ENCODE results near the gene KLB.

KLB gene

DNA sequence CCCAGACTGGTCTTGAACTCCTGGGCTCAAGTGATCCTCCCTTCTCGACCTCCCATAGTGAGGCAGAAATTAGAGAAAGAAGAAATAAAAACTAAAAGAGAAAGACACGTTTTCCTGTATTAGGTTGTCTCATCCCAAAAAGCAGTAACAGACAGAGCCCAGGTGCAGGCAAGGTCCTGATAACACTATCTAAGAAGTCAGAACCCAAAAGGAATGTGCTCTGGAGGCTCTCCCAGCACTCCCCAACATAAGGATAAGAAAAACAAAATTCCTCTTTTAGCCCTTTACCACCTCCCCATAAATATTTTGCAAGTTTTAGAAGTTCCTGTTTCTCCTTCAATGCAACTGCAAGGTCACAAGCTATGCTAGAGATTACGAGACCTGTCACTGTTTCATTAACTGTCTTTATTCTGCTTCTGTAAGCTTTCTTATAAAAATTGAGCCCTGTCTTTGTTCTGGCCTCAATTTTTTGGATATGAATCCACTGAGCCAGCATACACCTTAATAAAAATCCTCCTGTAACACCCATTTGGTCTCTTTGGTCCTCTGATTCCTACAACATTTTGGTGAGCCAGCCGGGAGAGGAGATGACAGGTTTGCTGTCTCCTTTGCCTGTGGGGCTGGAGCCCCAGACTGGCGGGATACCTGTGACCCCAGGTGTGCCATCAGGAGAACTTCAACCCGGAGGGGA, 78.0 kb downstream of the KLB start:
- TF ChIP-seq, protein P1, sequence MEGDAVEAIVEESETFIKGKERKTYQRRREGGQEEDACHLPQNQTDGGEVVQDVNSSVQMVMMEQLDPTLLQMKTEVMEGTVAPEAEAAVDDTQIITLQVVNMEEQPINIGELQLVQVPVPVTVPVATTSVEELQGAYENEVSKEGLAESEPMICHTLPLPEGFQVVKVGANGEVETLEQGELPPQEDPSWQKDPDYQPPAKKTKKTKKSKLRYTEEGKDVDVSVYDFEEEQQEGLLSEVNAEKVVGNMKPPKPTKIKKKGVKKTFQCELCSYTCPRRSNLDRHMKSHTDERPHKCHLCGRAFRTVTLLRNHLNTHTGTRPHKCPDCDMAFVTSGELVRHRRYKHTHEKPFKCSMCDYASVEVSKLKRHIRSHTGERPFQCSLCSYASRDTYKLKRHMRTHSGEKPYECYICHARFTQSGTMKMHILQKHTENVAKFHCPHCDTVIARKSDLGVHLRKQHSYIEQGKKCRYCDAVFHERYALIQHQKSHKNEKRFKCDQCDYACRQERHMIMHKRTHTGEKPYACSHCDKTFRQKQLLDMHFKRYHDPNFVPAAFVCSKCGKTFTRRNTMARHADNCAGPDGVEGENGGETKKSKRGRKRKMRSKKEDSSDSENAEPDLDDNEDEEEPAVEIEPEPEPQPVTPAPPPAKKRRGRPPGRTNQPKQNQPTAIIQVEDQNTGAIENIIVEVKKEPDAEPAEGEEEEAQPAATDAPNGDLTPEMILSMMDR (conservative IDR thresholded peaks at IDR 0.05): no peak
- no peak overlapping the region for H3K27ac ChIP-seq

DNA sequence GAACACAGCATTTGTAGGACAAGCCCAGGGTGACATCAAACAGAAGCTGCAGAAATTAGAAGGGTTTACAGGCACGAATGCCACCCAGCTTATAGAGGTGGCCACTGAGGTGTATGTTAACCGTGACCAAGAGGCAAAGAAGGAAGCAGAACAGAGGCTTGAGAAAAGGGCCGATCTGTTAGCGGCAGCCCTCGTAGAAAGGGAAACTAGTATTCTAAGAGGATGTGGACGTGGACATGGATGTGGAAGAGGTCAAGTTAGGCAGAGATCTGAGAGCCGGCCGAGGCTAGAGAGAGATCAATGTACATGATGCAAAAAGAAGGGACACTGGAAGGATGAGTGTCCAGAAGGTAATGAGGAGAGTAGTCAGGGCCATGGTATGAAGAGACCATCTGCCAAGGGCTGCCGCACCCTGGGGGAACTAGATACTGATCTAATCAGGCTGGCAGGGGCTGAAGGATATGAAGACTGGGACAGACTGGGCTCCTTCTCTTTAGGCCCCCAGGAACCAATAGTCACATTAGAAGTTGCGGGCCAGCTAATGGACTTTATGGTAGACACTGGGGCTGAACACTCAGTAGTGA, 79.6 kb downstream of the KLB start:
- TF ChIP-seq, protein P1 (conservative IDR thresholded peaks at IDR 0.05): no peak
- no peak overlapping the region for H3K27ac ChIP-seq

DNA sequence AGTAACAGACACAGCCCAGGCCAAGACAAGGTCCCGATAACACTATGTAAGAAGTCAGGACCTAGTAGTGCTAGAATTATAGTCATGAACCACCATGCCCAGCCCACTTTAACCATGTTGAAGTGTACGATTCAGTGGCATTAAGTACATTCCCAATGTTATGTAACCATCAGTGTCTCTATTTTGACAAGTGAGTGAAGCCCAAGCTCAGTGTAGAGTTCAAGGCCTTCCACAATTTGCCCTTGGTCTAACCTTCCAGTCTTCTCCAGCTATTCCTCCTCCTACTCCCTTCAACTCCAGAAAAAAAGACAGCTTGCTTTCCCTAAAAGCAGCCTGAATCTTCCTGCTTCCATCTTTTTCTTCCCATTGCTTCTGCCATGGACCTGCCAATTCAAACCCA, 83.6 kb downstream of the KLB start:
- H3K27ac ChIP-seq: no peak overlapping the region
- TF ChIP-seq, protein P1 (conservative IDR thresholded peaks at IDR 0.05): no peak

DNA sequence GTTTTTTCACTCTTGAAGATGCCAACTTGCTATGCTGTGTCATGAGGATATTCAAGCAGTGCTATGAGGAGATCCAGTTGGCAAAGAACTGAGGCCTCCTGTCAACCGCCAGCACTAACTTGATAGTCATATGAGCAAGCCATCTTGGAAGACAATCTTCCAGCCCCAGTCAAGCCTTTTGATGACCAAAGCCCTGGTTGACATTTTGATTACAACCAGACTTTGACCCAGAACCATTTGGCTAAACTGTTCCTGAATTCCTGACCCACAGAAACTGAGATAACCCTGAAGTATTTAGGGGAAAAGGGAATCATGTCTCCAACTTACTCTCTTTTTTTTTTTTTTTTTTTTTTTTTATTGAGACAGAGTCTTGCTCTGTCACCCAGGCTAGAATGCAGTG, 87.6 kb downstream of the KLB start:
- TF ChIP-seq, protein P1 (conservative IDR thresholded peaks at IDR 0.05): no peak
- H3K27ac ChIP-seq: no peak overlapping the region

DNA sequence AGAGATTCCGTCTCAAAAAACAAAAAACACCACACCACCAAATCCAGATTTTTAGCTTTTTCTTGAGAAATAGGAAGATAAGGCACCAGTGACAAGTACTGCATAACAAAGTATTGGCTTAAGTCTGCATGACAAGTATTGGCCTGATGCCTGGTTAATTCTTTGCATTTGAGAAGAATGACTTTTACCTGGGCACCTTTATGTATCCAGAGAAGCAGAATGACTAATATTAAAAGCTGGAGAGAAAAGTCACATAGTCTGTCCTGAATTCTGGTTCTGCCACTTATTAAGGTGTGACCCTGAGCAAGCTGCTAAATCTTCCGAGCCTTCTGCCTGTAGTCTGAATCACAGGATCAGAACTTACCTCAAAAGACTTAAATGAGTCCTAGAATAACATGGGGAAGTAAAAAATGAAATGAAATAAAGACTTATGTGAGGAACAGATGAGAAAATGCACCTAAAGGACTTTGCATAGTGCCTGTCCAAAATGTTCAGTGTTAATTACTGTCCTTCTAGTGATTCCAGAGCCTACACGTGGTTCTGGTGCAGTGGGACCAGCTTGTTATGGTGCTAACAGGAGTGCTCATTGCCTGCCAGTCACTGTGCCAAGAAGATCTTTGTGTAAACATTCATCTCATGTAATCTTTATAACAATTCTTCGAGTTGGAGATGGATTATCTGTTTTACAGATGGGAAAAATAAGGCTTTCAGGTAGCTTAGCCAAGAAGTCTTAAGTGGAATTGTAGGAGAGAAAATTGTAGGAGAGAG, 88.9 kb downstream of the KLB start:
- TF ChIP-seq, protein P1 (conservative IDR thresholded peaks at IDR 0.05): no peak
- peak overlapping the region; percentile 64 for H3K27ac ChIP-seq

DNA sequence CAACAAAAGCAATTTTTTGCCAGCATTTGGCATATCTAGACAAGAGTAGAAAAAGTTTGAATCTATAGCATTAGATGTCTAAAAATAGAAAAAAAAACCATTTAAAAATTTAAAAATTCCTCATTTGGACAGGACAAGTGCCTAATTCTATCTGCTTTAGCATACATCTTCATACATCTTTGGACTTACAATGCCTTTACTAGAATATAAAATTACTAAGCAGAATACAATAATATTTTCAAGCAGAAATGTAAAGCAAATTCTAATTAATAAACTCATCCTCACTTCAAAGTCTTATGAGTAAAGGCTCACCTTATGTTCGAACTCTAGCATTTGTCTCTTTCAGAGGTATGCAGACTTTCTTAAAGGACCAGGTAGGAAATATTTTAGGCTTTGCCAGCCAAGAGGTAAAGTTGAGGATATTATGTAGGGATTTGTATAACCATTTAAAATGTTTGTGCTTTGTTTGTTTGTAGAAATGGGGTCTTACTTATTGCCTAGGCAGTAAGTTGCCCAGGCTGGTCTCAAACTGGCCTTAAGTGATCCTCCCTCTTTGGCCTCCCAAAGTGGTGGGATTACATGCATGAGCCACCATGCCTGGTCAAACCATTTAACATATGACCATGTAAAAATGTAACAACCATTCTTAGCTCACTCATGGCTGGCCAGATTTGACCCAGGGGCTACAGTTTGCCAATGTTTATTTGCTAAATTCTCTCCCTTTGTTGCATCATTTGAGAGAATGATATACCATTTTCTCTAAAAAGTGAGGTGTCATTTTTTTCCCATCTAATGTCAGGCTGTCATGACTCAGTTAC, 91.4 kb downstream of the KLB start:
- TF ChIP-seq, protein P1 (conservative IDR thresholded peaks at IDR 0.05): no peak
- no peak overlapping the region for H3K27ac ChIP-seq

DNA sequence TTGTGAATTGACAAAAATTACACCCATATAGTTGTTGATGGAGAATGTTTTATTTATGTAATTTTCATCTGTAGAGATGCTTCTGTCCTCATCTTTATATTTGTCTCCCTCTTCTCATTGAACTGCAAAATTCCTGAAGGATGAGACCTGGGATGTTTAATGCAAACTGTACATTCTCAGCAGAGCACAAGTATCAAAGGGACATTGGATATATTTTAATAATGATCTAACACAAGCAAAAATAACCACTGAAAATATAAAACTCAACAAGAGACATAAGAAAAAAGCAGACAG, 91.9 kb downstream of the KLB start:
- TF ChIP-seq, protein P1 (conservative IDR thresholded peaks at IDR 0.05): no peak
- H3K27ac ChIP-seq: no peak overlapping the region

Measured in VCaP (cell line).